Activated CD4-positive, alpha-beta T cell treated with anti-CD3 and anti-CD28 coated beads for 4 hours (primary cell): ENCODE measurements around the gene MPPE1.
"Not testable (repeated sequence)": the region's sequence is repeated elsewhere in the genome, so short reads cannot be mapped to it uniquely, and the experiment has no call there.

Experiments
- DNase-seq, 2 donors: peaks; one replicate each; pipeline ENCODE4 v3.0.0-alpha.2; 2020

The MPPE1 gene

GRCh38 chr18:11883153-11883552 is 25.0 kb downstream of the MPPE1 start:
- DNase-seq = no peak

DNA sequence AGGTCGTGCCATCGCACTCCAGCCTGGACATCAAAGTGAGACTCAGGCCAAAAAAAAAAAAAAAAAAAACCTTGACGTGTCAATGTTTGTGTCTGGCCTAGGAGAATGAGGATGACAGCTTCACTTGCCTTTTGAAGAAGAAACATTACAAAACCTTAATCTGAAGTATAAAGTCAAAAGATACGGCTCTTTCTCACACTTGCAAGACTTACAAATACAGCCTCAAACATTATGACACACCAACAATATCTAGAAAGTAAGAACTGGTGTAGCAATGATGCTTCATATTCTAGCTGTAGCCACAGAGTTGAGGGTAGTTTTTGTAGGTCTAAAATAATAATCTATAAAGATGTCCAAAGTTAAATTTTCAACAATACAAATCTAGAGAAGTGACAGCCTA is 25.5 kb downstream of the MPPE1 start:
- DNase-seq = no peak

DNA sequence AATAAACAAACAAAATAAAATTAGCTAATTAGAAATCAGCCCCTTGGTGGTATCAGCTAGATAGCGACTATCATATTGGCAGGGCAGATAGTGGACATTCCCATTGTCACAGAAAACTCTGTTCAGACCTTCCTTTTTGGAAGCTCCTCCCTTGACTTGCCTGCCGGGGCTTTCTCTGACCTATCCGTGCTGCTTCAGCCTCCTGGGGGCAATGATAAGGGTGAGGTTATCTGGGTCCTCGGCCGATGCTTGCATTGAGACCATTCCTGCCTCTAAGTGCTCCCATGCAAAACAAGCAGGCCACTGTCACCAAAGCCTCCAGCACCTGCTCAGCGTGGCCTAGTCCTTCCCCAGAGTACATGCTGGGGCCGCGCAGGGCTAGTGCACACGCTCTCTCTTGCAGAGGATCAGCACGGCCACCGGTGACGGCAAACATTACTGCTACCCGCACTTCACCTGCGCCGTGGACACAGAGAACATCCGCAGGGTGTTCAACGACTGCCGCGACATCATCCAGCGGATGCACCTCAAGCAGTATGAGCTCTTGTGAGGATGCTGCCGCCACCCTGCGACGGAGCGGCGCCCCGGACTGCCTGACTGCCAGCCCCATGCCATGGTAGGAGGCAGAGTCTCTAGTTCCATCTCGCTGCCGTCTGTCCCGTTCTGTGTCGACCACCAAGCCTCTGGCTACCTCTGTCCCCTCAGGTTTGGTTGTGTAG is 27.4 kb downstream of the MPPE1 start:
- no peak for DNase-seq

DNA sequence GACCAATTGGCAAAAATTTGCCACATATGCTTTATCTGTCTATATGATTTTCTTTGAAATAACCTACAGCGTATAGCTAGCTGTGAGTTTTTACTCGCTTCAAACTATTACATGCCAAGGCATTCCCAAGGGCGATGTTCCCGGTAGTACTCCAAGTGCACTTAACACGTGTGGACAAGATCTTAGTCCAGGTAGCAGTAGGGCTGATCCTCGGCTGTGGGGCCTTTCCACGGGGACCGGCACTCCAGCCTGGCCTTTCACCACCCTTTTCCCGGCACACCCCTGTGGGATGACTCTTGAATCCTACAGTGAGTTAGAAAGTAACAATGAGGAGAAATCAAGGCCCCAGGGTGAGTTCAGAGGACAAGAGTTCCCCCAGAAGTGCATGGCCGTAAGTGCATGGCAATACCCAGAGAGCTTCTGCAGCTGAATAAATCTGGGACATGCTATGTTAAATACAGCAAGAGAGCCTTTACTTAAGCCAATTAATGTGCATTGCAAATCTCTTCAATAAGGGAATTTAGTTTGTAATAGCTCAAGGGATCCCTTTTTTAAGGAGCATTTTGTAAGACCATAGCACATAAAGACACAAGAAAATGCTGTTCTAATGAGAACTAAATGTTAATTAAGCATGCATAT is 30.5 kb downstream of the MPPE1 start:
- DNase-seq = no peak

DNA sequence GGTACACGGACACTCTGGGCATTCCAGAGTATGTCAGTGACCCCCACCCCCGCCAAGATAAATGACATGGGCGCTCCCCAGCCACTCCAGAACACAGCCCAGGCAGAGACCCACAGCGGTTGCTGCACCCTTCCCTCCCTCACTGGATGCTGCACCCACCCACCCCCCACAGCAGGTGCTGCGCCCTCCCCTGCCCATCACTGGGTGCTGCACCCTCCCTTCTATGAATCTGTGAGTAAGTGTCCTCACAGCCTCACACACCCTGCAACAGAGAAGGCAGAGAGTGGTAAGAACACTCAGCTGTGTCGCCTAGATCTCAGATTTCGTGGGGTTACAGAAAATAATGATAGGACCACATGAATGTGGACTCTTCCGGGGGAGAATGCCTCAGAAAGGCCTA is 33.4 kb downstream of the MPPE1 start:
- no peak for DNase-seq

GRCh38 chr18:11873670-11874340 is 34.3 kb downstream of the MPPE1 start:
- no peak for DNase-seq

DNA sequence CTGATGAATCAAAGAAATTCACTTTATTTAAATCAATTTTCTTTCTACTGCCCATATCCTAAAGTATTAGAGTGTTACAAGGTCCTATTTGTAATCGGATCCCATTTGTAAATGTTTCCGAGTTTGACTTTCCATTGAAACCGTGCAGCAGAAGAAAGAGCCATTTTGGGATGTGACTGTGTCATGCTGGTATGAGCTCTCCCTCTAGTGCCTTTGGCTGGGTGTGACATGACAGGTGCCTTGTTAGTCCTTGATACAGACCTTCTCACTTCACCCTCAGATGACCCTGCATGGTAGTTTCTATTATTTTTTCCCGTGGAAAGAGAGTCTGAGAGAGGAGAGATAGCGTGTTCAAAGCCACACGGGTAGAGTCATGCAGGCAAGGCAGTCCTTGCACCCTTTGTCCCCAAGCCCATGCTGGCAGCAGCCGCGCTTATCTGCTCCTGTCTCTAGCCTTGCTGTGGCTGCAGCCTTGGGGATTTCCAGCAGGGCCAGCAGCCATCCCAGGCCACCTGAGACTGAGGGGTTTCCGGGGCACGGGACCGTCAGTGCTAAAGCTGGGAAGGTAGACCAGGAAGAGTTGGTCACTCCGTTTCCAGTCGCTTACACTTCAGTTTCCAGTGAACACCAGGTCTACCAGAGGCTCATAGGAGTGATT is 35.5 kb downstream of the MPPE1 start:
- DNase-seq = peak in 1 of 2 donors; percentile 14

DNA sequence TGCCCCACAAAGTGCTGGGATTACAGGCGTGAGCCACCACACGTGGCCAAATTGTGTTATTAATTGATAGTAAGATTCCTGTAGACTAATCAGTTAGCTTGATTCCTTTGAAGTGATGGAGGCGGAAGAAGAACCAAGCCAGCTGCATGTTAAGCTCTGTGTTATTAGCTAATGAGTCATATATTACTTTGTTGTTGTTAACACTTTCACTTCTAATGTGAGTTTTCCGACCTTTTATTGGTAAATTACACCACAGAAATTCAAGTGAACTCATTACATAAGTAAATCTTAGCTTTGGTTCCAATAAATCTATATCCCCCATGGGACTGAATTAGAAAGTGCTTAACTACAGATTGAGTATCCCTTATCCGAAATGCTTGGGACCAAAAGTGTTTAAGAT is 36.6 kb downstream of the MPPE1 start:
- DNase-seq = no peak

GRCh38 chr18:11868230-11868629 is 39.9 kb downstream of the MPPE1 start:
- DNase-seq = no peak

- DNase-seq = no peak
Measured at GRCh38 chr18:11866764-11867163, 41.4 kb downstream of the MPPE1 start.

- DNase-seq = no peak
Measured at GRCh38 chr18:11866329-11866728, 41.8 kb downstream of the MPPE1 start.

- no peak for DNase-seq
Measured at GRCh38 chr18:11865071-11865470, 43.0 kb downstream of the MPPE1 start.

GRCh38 chr18:11864471-11864870 is 43.6 kb downstream of the MPPE1 start:
- no peak for DNase-seq

- no peak for DNase-seq
Measured at GRCh38 chr18:11862468-11863137, 45.5 kb downstream of the MPPE1 start.

DNA sequence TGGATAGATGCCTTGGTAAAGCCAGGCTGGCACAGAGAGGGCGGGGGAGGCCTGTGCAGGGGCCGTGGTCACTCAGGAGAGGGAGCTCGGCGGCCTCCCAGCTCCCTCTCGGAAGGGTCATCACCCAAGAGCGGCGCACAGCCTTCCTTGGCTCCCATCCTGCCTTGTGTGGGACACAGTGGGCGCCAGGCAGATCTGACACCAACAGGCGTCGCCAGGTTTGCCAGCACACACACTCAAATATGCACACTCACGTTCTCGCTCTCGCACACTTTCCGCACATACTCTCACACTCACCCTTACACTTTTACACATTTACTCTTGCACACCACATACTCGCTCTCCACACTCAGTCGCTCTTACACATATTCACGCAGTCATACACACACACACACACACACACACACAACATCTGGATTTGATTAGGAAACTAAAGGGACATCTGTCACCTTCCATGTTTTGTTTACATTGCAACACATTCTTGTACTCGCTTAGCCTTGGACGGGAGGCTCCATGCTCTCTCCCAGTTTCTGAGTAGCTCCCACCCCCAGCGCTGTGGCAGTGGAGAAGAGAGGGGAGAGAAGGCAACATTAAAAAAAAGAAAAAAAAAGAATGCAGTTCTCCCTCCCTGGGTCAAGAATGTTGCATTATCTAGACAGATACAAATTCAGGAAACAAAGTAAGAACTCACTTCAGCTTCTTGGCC is 46.4 kb downstream of the MPPE1 start:
- no peak for DNase-seq

GRCh38 chr18:11860594-11861450 is 47.3 kb downstream of the MPPE1 start:
- no peak for DNase-seq

- no peak for DNase-seq
Measured at GRCh38 chr18:11859903-11860407, 48.2 kb downstream of the MPPE1 start.

DNA sequence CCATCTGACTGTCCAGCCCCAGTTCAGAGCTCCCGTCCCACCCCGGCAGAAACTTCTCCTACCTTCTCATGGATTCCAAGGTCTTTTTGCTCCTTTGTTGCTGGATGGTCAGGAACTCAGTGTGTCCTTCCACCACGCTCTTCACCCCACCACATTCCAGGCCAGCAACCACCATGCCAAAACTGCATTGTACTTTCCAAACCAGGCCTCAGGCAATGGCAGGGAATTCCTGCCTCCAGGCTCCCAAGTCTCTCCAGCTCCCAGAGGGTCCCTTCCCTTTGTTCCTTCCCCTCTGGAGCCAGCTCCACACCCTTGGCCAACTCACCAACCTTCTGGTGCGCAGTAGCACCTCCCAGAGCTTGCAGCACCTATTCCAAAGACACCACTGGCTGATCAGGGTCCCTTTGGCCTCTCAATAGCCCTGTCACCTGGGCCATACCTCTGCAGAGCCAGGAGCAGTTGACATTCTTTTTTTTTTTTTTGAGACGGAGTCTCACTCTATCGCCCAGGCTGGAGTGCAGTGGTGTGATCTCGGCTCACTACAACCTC is 48.8 kb downstream of the MPPE1 start:
- no peak for DNase-seq

GRCh38 chr18:11857177-11857887 is 50.8 kb downstream of the MPPE1 start:
- DNase-seq = no peak

DNA sequence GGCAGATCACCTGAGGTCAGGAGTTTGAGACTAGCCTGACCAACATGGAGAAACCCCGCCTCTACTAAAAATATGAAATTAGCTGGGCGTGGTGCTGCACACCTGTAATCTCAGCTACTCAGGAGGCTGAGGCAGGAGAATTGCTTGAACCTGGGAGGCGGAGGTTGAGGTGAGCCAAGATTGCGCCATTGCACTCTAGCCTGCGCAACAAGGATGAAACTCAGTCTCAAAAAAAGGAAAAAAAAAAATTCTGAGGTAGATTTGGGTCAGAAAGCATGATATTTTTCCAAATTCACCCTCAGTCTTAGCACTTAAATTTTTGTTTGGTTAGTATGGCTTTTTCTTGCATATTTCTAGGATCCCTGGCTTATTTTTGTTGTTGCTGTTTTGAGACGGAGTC is 53.6 kb downstream of the MPPE1 start:
- not testable (repeated sequence) for DNase-seq
